Gastroesophageal sphincter (tissue), 4 donors: ENCODE data around the gene RBMY1D. TPM values are rescaled to one million over a fixed set of nuclear protein-coding genes. Genes with fewer than 3 reads are reported as not detected.
"Not testable (repeated sequence)": the region's sequence is repeated elsewhere in the genome, so short reads cannot be mapped to it uniquely, and the experiment has no call there.

ENCODE experiments used
- ATAC-seq: fragments of 150-250 bp; one replicate; pipeline ENCODE4 v1.9.1; 2016; ENCODE audit warnings: mild to moderate bottlenecking, moderate library complexity
- H3K27ac ChIP-seq, 4 donors: fragments of 200-600 bp; sonication (generic) in 3 of 4; 1 replicate in 3 of 4; 2 replicates in 1 of 4; pipeline ENCODE4 v1.5.1; 2016 to 2019
- H3K27me3 ChIP-seq: fragments of 200-600 bp; sonication (generic); one replicate; pipeline ENCODE4 v1.5.1; 2019
- H3K36me3 ChIP-seq, 2 donors: fragments of 200-600 bp; sonication (generic); one replicate each; pipeline ENCODE4 v1.5.1; 2019; ENCODE audit warnings: control low read depth in 1 of 2
- H3K4me1 ChIP-seq, 3 donors: fragments of 200-600 bp; sonication (generic); 1 replicate in 2 of 3; 2 replicates in 1 of 3; pipeline ENCODE4 v1.5.1; 2016 to 2019; ENCODE audit warnings: control low read depth in 2 of 3
- H3K4me3 ChIP-seq, 2 donors: fragments of 200-600 bp; sonication (generic); one replicate each; pipeline ENCODE4 v1.5.1; 2019; ENCODE audit warnings: mild to moderate bottlenecking in 1 of 2, moderate library complexity in 1 of 2
- H3K9me3 ChIP-seq, 3 donors: fragments of 200-600 bp; sonication (generic); one replicate each; pipeline ENCODE4 v1.5.1; 2017 to 2019; ENCODE audit warnings: control low read depth in 2 of 3
- CTCF ChIP-seq, 4 experiments: fragments of 200-600 bp in 2 of 4; fragments of 450-650 bp in 2 of 4; sonication (generic) in 1 of 4; IDR thresholded peaks; one replicate each; pipeline ENCODE4 v1.5.1; 2017 to 2019; ENCODE audit warnings: antibody characterized with exemption in 4 of 4, mild to moderate bottlenecking in 2 of 4, moderate library complexity in 2 of 4
- EP300 ChIP-seq: sonication (generic); formaldehyde crosslinking; IDR thresholded peaks from one replicate; pipeline ENCODE4 v1.6.1; 2017; ENCODE audit warnings: antibody characterized with exemption, mild to moderate bottlenecking
- POLR2A ChIP-seq, 2 donors: fragments of 450-650 bp; IDR thresholded peaks; one replicate each; pipeline ENCODE4 v1.6.1; 2017; ENCODE audit warnings: antibody characterized with exemption in 2 of 2, mild to moderate bottlenecking in 2 of 2, moderate library complexity in 1 of 2
- POLR2AphosphoS5 ChIP-seq: sonication (generic); formaldehyde crosslinking; IDR thresholded peaks from one replicate; pipeline ENCODE4 v1.6.1; 2017; ENCODE audit warnings: antibody characterized with exemption
- WGBS, 2 donors: methylation state at CpG; one replicate each; pipeline ENCODE4 v1.1.5; 2018; ENCODE audit warnings: low coverage in 1 of 2; 5-methylcytosine and 5-hydroxymethylcytosine counted together
- total RNA-seq, 4 donors: library from RNA; depleted of rRNA; stranded (reverse); fragments of >200 nt; gene quantifications; one replicate each; pipeline ENCODE4 v1.1.0, GENCODE V29; 2016

The RBMY1D gene
- total RNA-seq: not detected

- WGBS, 2 donors: no CpG with 5 or more reads among the region's 28 CpGs
These were observed at the start of gene RBMY1D for GRCh38 chrY:21894426-21894825. Gene RBMY1D, minus strand, starts transcription at chrY:21894526. Its CDS starts 2,013 bp downstream, at chrY:21892513.

GRCh38 chrY:21917932-21918331 is 23.6 kb upstream of the RBMY1D start, which contains the start of gene RBMY1E:
Gene RBMY1E, minus strand, starts transcription at chrY:21918032. Its CDS starts 1,978 bp downstream, at chrY:21916054.
- H3K4me3 ChIP-seq, H3K27me3 ChIP-seq, H3K4me1 ChIP-seq, ATAC-seq, H3K9me3 ChIP-seq, H3K36me3 ChIP-seq, H3K27ac ChIP-seq: not testable (repeated sequence)
- no CpG with 5 or more reads among the region's 29 CpGs for WGBS, 2 donors

More at GRCh38 chrY:21894426-21894825, at the start of gene RBMY1D:
- not testable (repeated sequence) for H3K27ac ChIP-seq, H3K4me1 ChIP-seq, H3K9me3 ChIP-seq, ATAC-seq, H3K27me3 ChIP-seq, H3K36me3 ChIP-seq, H3K4me3 ChIP-seq

GRCh38 chrY:21869407-21870076 is 24.8 kb downstream of the RBMY1D start:
- not testable (repeated sequence) for ATAC-seq, H3K9me3 ChIP-seq

GRCh38 chrY:21845481-21845880 is 48.8 kb downstream of the RBMY1D start:
- WGBS, 2 donors: 30% methylated on average over 3 of the region's 3 CpGs; no CpG with 5 or more reads in 1 of the 2 donors
- no peak for TF ChIP-seq CTCF (IDR thresholded peaks at IDR 0.05)
- no peak for TF ChIP-seq POLR2A (IDR thresholded peaks at IDR 0.05)
- TF ChIP-seq POLR2AphosphoS5: no peak
- TF ChIP-seq EP300: no peak
- Histone ChIP-seq H3K27me3 (no peaks in the 10 kb centered on the region), H3K27ac (no peak overlapping the region), H3K4me1 (no peaks in the 10 kb centered on the region), H3K4me3 (no peak overlapping the region), H3K36me3 (no peaks in the 10 kb centered on the region), H3K9me3 (no peaks in the 10 kb centered on the region)
- no peak for ATAC-seq

More at GRCh38 chrY:21869407-21870076, 24.8 kb downstream of the RBMY1D start:
- not testable (repeated sequence) for H3K4me1 ChIP-seq, H3K36me3 ChIP-seq, H3K4me3 ChIP-seq, H3K27ac ChIP-seq, H3K27me3 ChIP-seq
- no CpG with 5 or more reads among the region's 5 CpGs for WGBS, 2 donors

GRCh38 chrY:21842090-21842489 is 52.2 kb downstream of the RBMY1D start:
- ATAC-seq: no peak
- Histone ChIP-seq H3K27ac (no peak overlapping the region), H3K36me3 (no peaks in the 10 kb centered on the region), H3K9me3 (no peaks in the 10 kb centered on the region), H3K4me3 (no peak overlapping the region), H3K4me1 (no peaks in the 10 kb centered on the region), H3K27me3 (no peaks in the 10 kb centered on the region)
- no CpG with 5 or more reads among the region's 4 CpGs for WGBS, 2 donors
- no peak for TF ChIP-seq POLR2AphosphoS5
- TF ChIP-seq EP300: no peak
- TF ChIP-seq POLR2A (IDR thresholded peaks at IDR 0.05): no peak
- no peak for TF ChIP-seq CTCF (IDR thresholded peaks at IDR 0.05)

- no peaks in the 10 kb centered on the region for H3K27me3 ChIP-seq
- H3K4me1 ChIP-seq: no peaks in the 10 kb centered on the region
- H3K27ac ChIP-seq: no peak overlapping the region
- no CpG with 5 or more reads among the region's 5 CpGs for WGBS, 2 donors
- ATAC-seq: no peak
- no peak for TF ChIP-seq POLR2A (IDR thresholded peaks at IDR 0.05)
- TF ChIP-seq CTCF (IDR thresholded peaks at IDR 0.05): no peak
- TF ChIP-seq EP300: no peak
- no peaks in the 10 kb centered on the region for H3K36me3 ChIP-seq
- H3K4me3 ChIP-seq: no peak overlapping the region
- H3K9me3 ChIP-seq: no peaks in the 10 kb centered on the region
These were observed 54.8 kb downstream of the RBMY1D start for GRCh38 chrY:21839489-21839888.
